Lung microvascular endothelial cell (primary cell): ENCODE measurements around the gene AKR1B1. TPM values are rescaled to one million over a fixed set of nuclear protein-coding genes. Genes with fewer than 3 reads are reported as not detected.

Source experiments
- DNase-seq, 2 donors: peaks; one replicate each; pipeline versions ENCODE4 v3.0.0 to v3.0.0-alpha.2; 2010; ENCODE audit warnings: low read depth in 2 of 2
- total RNA-seq: library from RNA; depleted of rRNA; stranded (reverse); fragments of >200 nt; gene quantifications from 2 replicates; pipeline ENCODE4 v1.2.1, GENCODE V29; 2014

The AKR1B1 gene
- total RNA-seq, 1 donor from 2014 or later, result 12.3 TPM

GRCh38 chr7:134469622-134470021 lies 10.7 kb upstream of the AKR1B1 start:
- peak in 1 of 2 donors; percentile 69 for DNase-seq

- DNase-seq, result no peak
These were observed 9.6 kb upstream of the AKR1B1 start for GRCh38 chr7:134468475-134468874.

GRCh38 chr7:134468054-134468453 lies 9.2 kb upstream of the AKR1B1 start:
- peak in 1 of 2 donors; percentile 35 for DNase-seq

GRCh38 chr7:134465491-134465890 lies 6.6 kb upstream of the AKR1B1 start:
- no peak for DNase-seq

GRCh38 chr7:134464496-134464895 lies 5.6 kb upstream of the AKR1B1 start:
- DNase-seq, result no peak

- no peak for DNase-seq
These were observed 4.9 kb upstream of the AKR1B1 start for GRCh38 chr7:134463751-134464150.

GRCh38 chr7:134462337-134462925 lies 3.5 kb upstream of the AKR1B1 start:
- DNase-seq, result peak in 1 of 2 donors; percentile 50

- no peak for DNase-seq
These were observed 3.0 kb upstream of the AKR1B1 start for GRCh38 chr7:134461916-134462315.

GRCh38 chr7:134459981-134460380 lies 1.1 kb upstream of the AKR1B1 start:
- no peak for DNase-seq

- DNase-seq, result peak; percentile 52
These were observed 527 bp downstream of the AKR1B1 start for GRCh38 chr7:134458341-134458805.

- DNase-seq, result no peak
These were observed 1.7 kb downstream of the AKR1B1 start for GRCh38 chr7:134457210-134457609.

- peak in 1 of 2 donors; percentile 39 for DNase-seq
These were observed 4.6 kb downstream of the AKR1B1 start for GRCh38 chr7:134454277-134454676.

- no peak for DNase-seq
These were observed 5.4 kb downstream of the AKR1B1 start for GRCh38 chr7:134453518-134453917.

GRCh38 chr7:134452991-134453473 lies 5.9 kb downstream of the AKR1B1 start:
- DNase-seq, result no peak

GRCh38 chr7:134452419-134452838 lies 6.5 kb downstream of the AKR1B1 start:
- no peak for DNase-seq

- DNase-seq, result no peak
These were observed 7.2 kb downstream of the AKR1B1 start for GRCh38 chr7:134451656-134452055.

- DNase-seq, result no peak
These were observed 8.5 kb downstream of the AKR1B1 start for GRCh38 chr7:134450294-134451000.

- no peak for DNase-seq
These were observed 9.2 kb downstream of the AKR1B1 start for GRCh38 chr7:134449680-134450079.

- DNase-seq, result peak; percentile 77 to 88
These were observed 10.3 kb downstream of the AKR1B1 start for GRCh38 chr7:134448356-134449229.

- no peak for DNase-seq
These were observed 11.5 kb downstream of the AKR1B1 start for GRCh38 chr7:134447383-134447782.

GRCh38 chr7:134446923-134447322 lies 12.0 kb downstream of the AKR1B1 start:
- no peak for DNase-seq

GRCh38 chr7:134446446-134446845 lies 12.5 kb downstream of the AKR1B1 start:
- no peak for DNase-seq
